ENCODE measurements around the gene PEAK1.

The PEAK1 gene

DNA sequence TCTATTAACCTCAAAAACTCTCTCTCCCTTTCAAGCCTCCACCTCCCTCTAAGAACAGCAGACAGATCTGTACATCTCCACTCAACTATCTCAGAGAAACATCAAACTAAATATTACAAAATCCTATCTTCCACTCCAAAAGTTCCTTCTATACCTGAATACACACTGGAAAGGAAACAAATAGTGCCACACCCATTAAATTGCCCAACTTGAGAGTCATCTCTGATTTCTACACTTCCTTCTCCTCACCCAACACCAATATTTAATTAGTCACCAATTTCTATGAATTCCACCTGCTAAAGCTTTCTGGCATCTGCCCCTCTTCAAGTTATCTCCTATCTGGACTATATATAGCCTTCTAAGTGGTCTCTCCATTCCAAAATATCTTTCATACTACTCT lies 65.8 kb downstream of the PEAK1 start:
- TF ChIP-seq, protein P1, sequence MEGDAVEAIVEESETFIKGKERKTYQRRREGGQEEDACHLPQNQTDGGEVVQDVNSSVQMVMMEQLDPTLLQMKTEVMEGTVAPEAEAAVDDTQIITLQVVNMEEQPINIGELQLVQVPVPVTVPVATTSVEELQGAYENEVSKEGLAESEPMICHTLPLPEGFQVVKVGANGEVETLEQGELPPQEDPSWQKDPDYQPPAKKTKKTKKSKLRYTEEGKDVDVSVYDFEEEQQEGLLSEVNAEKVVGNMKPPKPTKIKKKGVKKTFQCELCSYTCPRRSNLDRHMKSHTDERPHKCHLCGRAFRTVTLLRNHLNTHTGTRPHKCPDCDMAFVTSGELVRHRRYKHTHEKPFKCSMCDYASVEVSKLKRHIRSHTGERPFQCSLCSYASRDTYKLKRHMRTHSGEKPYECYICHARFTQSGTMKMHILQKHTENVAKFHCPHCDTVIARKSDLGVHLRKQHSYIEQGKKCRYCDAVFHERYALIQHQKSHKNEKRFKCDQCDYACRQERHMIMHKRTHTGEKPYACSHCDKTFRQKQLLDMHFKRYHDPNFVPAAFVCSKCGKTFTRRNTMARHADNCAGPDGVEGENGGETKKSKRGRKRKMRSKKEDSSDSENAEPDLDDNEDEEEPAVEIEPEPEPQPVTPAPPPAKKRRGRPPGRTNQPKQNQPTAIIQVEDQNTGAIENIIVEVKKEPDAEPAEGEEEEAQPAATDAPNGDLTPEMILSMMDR (IDR thresholded peaks at IDR 0.05; ENCODE audit: low read depth, low read length) = no peak
- no peak for DNase-seq (ENCODE audit: extremely low read depth, low read depth)

DNA sequence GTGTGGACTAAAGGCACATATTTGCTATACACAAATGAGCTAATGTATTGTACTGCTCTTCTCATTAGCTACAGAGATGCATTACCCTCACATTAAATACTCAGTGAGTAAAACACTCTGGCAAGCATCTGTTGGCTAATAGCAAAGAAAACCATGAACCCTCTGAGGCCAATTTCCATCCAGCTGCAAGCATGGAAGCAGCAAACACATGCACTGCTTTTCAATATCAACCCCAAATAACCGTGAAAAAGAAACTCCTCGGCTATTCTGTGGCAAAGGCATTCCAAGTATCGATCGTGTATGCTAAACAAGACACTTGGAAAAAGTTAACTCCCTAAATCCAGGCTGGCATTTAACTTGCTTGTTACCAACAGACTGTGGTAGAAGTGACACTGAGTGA lies 67.0 kb downstream of the PEAK1 start:
- DNase-seq (ENCODE audit: extremely low read depth, low read depth) = no peak
- TF ChIP-seq, protein P1 (IDR thresholded peaks at IDR 0.05; ENCODE audit: low read depth, low read length) = no peak

DNA sequence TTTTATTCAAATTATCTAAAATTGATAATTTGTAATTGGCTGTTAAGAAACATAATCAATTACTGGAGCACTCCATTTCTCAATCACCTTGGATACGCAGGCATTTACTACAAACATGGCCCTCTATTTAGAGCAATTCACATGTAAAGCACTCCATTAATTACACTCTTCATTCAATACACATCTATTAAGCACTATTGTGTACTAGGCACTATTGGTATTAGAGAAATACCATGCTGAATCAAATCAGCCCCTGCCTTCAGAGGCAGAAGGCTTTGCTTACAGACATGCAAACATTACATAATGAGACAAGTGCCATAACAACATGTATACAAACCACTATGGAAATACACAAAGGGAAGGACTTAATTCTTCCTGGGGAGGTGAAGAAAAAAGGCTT lies 69.1 kb downstream of the PEAK1 start:
- DNase-seq (ENCODE audit: extremely low read depth, low read depth) = no peak
- TF ChIP-seq, protein P1 (IDR thresholded peaks at IDR 0.05; ENCODE audit: low read depth, low read length) = no peak

DNA sequence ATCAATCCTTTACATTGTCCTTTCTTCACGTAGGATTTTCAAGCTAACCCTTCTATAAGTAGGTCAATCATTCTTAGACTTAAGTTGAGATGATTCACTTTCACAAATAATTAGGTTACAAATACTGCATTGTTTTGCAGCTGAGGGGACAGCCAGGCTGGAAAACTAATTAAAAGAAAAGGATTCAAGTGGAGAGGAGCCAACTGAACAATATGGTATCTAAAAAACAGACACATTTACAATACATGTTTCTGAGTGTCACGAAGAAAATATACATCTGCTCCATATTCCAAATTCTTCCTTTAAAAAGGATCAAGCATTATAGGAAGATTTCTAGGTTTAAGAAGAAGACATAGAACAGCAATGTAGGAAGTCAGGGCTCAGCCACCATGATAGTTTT lies 70.2 kb downstream of the PEAK1 start:
- TF ChIP-seq, protein P1 (IDR thresholded peaks at IDR 0.05; ENCODE audit: low read depth, low read length) = no peak
- DNase-seq (ENCODE audit: extremely low read depth, low read depth) = no peak

DNA sequence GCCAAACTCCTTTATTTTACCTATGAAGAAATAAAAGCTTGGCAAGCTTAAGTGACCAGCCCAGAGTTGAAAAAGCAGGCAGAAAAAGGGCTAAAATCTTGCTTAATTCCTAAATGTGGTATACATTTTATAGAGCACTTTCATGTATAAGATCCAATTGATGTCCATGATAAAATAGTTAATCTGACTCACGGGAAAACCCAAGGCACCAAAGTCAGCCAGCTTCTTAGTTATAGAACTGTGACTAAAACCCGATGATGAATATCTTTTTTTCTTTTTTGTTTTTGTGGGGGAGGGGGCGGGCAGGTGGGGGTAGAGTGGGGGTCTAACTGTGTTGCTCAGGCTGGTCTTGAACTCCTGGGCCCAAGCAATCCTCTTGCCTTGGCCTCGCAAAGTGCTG lies 71.4 kb downstream of the PEAK1 start:
- no peak for DNase-seq (ENCODE audit: extremely low read depth, low read depth)
- TF ChIP-seq, protein P1 (IDR thresholded peaks at IDR 0.05; ENCODE audit: low read depth, low read length) = no peak

DNA sequence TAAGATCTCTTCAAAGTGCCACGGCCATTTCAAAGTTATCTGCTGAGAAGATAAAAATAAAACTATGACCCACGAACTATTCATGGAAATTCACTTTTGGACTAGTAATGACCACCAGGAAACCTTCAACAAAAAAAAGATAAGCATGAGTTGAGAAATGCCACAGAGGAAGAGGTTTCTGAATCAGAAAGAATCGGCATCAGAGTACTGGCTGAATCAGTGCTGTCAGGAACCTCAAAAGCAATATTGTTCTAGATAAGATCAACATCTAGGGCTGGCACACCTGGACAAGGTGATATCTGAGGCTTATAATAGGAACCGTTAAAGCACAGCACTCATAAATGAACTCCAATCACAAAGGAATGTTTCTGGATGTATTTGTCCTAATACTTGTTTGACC lies 72.7 kb downstream of the PEAK1 start:
- TF ChIP-seq, protein P1 (IDR thresholded peaks at IDR 0.05; ENCODE audit: low read depth, low read length) = no peak
- no peak for DNase-seq (ENCODE audit: extremely low read depth, low read depth)

DNA sequence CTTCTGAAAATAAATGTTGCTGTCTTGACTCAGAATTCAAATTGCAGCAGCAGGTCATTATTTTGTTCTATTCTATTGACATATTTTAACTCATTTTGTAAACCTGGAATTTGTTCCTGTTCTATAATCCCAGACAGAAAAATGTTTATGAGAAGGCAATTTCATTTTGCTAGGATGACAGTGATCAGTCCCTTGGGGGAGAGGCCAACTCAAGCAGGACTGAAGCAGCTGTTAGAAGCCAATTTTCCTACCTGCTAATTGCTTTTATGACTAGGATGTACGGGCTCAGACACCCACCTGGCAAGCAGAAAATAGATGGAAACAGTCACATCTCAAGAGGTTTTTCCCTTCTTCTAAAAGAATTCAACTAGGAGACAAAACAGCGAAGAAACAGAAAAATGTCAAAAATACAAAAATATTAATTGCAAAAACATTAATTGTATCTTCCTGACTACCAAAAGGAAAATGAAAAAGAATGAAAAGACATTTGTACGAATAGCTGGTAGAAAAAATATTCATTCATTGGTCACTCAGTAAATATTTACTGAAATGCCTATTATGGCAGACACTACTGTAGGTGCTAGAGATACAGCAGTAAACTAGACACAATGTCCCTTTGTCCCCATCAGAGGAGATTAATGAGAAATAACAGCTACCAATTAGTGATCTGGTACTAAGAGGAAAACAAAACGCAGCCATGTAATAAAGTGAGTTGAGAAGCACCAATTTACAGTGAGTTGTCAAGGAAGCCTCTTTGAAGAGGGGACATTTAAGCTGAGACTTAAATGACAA lies 73.5 kb downstream of the PEAK1 start:
- DNase-seq (ENCODE audit: extremely low read depth, low read depth) = no peak
- TF ChIP-seq, protein P1 (IDR thresholded peaks at IDR 0.05; ENCODE audit: low read depth, low read length) = no peak
